ENCODE measurements around the gene HOXC5. TPM values are rescaled to one million over a fixed set of nuclear protein-coding genes. Genes with fewer than 3 reads are reported as not detected.
"Not testable (repeated sequence)": the region's sequence is repeated elsewhere in the genome, so short reads cannot be mapped to it uniquely, and the experiment has no call there.

Gene HOXC5
- total RNA-seq, 4 donors from 2014 or later = 0.31 to 3.3 (median 1.3) TPM; not detected in 1

DNA sequence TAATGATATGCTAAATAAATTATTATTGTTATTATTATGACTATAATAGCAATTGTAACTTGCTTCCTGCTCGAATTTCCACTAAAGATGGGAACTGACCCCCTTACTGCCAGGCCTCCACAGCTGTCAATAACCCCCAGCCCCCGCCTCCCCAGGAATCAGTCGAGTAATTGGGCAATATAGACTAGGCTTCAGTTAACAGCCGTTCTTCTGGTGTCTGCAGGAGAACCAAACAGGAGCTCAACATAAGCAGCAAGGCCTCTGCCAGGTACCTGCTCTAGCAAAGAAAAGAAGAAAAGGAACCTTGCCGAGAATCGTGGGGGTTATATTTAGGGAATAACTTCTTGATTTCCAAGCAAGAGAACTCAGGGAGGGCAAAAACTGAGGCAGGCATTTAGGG lies 42.6 kb downstream of the HOXC5 start:
- Histone ChIP-seq H3K4me3 (no peak overlapping the region), H3K9me3 (no peaks in the 10 kb centered on the region), H3K27ac (peak overlapping the region in 2 of 4 donors; percentile 91 to 98), H3K4me1 (peaks cover 0 to 33% (median 0%) of the 10 kb centered on the region in 3 donors), H3K27me3 (no peaks in the 10 kb centered on the region), H3K36me3 (no peaks in the 10 kb centered on the region)
- 54 to 56% methylated on average over 6 of the region's 6 CpGs for WGBS, 2 donors (ENCODE audit: low coverage in 1 of 2)
- TF ChIP-seq POLR2A (IDR thresholded peaks at IDR 0.05) (no peak), POLR2AphosphoS5 (IDR thresholded peaks at IDR 0.05) (no peak), EP300 (IDR thresholded peaks at IDR 0.05) (no peak)
- TF ChIP-seq, protein P1, sequence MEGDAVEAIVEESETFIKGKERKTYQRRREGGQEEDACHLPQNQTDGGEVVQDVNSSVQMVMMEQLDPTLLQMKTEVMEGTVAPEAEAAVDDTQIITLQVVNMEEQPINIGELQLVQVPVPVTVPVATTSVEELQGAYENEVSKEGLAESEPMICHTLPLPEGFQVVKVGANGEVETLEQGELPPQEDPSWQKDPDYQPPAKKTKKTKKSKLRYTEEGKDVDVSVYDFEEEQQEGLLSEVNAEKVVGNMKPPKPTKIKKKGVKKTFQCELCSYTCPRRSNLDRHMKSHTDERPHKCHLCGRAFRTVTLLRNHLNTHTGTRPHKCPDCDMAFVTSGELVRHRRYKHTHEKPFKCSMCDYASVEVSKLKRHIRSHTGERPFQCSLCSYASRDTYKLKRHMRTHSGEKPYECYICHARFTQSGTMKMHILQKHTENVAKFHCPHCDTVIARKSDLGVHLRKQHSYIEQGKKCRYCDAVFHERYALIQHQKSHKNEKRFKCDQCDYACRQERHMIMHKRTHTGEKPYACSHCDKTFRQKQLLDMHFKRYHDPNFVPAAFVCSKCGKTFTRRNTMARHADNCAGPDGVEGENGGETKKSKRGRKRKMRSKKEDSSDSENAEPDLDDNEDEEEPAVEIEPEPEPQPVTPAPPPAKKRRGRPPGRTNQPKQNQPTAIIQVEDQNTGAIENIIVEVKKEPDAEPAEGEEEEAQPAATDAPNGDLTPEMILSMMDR (IDR thresholded peaks at IDR 0.05) = no peak
- ATAC-seq = no peak

DNA sequence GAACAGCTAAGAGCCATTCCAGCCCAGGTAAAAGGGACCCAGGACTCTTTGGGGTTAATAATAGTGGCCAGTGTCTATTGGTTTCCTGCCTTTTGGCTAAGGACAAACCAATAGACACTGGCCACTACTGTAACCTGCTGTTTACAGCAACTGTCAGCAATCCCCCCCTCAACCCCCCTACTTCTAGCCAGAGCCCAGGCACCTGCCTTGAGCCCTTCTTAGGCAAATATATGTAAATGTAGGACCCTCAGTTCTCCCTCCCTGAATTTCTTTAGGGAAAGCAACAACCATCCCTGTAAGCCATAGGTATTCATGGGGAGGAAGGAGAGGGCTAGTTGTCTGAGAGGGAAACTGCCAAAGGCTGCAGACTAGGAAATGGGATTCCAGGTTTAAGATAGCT lies 43.1 kb downstream of the HOXC5 start:
- H3K27me3 ChIP-seq = no peaks in the 10 kb centered on the region
- peaks cover 0 to 35% (median 0%) of the 10 kb centered on the region in 3 donors for H3K4me1 ChIP-seq
- no peaks in the 10 kb centered on the region for H3K9me3 ChIP-seq
- no peak for ATAC-seq
- H3K36me3 ChIP-seq = no peaks in the 10 kb centered on the region
- H3K4me3 ChIP-seq = no peak overlapping the region
- H3K27ac ChIP-seq = peak overlapping the region in 2 of 4 donors; percentile 91 to 98
- TF ChIP-seq POLR2A (IDR thresholded peaks at IDR 0.05) (no peak), EP300 (IDR thresholded peaks at IDR 0.05) (no peak), POLR2AphosphoS5 (IDR thresholded peaks at IDR 0.05) (no peak)
- TF ChIP-seq, protein P1 (IDR thresholded peaks at IDR 0.05) = no peak

DNA sequence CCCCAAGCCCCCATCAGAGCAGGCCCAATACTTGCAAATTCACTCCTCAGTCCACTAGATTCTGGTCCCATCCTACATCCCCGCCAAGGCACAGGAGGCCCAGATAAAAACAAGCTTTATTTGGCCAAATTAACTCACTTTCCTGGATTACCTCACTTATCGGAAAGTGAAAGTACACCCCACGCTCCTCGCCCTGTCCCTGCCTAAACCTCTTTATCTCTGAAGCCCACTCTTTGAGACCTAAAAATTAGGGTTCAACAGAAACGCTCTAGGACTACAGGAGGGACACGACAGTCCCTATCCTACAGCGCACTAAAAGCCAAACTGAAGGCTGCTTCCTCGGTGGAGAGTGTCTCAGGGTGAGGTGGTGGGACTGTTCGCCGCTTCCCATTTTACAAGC lies 45.0 kb downstream of the HOXC5 start:
- peak overlapping the region; percentile 75 to 98 (median 92) for H3K27ac ChIP-seq
- H3K9me3 ChIP-seq, H3K36me3 ChIP-seq, H3K27me3 ChIP-seq, ATAC-seq: not testable (repeated sequence)
- WGBS, 2 donors (ENCODE audit: low coverage in 1 of 2) = 0 to 18% methylated on average over 1 to 3 of the region's 10 CpGs
- peak overlapping the region; percentile 18 to 50 for H3K4me3 ChIP-seq
- peaks cover 0 to 39% (median 0%) of the 10 kb centered on the region in 3 donors for H3K4me1 ChIP-seq

DNA sequence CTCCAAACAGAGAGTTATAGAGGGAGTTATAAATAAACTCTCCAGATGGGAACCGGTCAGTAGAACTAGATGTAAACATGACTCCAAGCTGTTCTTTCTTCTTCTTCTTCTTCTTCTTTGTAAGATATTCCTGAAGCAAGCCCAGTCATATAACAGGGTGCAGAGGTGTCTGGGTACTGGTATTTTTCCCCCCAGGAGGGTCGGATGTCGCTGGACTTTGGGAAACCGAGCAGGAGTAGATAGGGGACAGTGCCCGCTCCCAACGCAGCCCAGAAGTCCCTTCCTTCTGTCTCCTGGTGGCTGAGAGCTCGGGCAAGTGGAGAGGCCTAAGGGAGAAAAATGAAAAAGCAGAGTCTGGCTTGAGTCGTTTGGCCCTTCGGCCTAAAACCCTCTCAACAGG lies 46.3 kb downstream of the HOXC5 start:
- Histone ChIP-seq H3K27ac (peak overlapping the region; percentile 75 to 98 (median 92)), H3K4me3 (peak overlapping the region; percentile 17 to 51), H3K4me1 (peaks cover 0 to 43% (median 0%) of the 10 kb centered on the region in 3 donors)
- H3K27me3 ChIP-seq, H3K9me3 ChIP-seq, H3K36me3 ChIP-seq, ATAC-seq: not testable (repeated sequence)
- 4% methylated on average over 4 to 7 of the region's 9 CpGs for WGBS, 2 donors (ENCODE audit: low coverage in 1 of 2)

DNA sequence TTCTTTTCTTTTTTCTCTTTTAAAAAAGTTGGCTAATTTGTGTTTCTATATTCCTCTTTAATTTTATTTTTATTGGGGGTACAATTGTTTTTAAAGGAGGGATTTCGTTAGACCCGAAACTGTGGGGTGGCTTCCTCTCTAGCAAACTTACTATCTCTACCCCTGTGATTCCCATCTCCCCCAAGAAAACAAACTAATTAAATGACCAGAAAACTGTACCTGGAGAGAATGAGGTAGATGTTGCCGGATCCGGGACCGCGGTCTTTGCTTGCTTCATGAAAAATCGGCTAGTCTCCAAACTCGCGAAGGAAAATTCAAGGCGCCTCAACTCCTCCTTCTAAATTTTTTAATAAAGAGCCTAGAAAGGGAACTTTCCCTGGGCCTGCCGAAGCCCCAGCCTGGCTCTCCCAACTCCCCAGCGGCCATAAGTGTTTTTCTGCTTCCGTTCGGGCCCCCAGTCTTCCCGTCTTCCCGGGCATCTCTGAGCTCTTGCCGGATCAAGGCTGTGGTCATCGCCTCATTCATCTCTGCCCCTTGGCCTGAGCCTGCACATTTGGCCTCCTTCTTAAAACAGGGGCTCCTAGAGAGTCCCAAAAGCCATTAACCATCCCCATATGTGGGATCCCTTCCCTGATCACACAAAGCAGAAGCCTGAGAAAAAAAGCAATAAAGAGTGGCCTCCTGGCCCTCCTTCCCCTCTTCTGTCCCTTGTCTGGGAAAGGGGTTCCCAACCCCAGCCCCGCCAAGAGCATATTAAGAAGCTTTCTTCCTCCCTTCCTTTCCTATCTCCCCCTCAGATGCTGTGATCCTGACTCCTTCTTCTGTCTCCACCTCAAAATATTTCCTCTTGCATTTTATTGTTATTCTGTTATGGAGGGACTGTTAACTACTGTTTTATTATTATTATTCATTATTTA lies 47.4 kb downstream of the HOXC5 start:
- not testable (repeated sequence) for H3K27me3 ChIP-seq, H3K36me3 ChIP-seq, ATAC-seq, H3K9me3 ChIP-seq
- Histone ChIP-seq H3K4me1 (peaks cover 0 to 42% (median 0%) of the 10 kb centered on the region in 3 donors), H3K4me3 (peak overlapping the region; percentile 10 to 51), H3K27ac (peak overlapping the region; percentile 75 to 98 (median 92))
- 7 to 32% methylated on average over 9 to 18 of the region's 19 CpGs for WGBS, 2 donors (ENCODE audit: low coverage in 1 of 2)

DNA sequence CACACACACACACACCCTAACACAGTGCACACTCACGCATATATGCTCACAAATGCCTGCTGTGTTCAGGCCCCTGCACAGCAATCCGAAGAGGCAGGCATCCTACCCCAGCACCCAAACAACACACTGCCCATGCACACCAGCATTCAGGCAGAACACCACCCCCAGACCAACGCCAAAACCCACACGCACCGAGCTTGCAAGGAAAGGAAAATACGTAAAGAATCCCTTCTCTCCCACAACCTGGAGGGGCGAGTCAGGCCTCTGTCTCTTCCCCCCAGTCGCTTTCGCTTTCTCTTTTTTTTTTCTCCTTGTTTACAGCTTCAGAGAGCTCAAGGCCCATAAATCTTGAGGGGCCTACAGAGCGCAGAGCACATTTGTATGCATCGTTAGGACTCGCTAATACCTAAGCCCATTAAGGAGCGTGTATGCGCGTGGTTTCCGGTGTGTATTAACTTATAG lies 48.2 kb downstream of the HOXC5 start:
- H3K27me3 ChIP-seq, H3K9me3 ChIP-seq, ATAC-seq, H3K36me3 ChIP-seq: not testable (repeated sequence)
- peak overlapping the region; percentile 35 to 51 for H3K4me3 ChIP-seq
- H3K4me1 ChIP-seq = peaks cover 0 to 34% (median 0%) of the 10 kb centered on the region in 3 donors
- H3K27ac ChIP-seq = peak overlapping the region; percentile 75 to 98 (median 92)
- WGBS, 2 donors (ENCODE audit: low coverage in 1 of 2) = 0 to 6% methylated on average over 7 to 11 of the region's 16 CpGs

DNA sequence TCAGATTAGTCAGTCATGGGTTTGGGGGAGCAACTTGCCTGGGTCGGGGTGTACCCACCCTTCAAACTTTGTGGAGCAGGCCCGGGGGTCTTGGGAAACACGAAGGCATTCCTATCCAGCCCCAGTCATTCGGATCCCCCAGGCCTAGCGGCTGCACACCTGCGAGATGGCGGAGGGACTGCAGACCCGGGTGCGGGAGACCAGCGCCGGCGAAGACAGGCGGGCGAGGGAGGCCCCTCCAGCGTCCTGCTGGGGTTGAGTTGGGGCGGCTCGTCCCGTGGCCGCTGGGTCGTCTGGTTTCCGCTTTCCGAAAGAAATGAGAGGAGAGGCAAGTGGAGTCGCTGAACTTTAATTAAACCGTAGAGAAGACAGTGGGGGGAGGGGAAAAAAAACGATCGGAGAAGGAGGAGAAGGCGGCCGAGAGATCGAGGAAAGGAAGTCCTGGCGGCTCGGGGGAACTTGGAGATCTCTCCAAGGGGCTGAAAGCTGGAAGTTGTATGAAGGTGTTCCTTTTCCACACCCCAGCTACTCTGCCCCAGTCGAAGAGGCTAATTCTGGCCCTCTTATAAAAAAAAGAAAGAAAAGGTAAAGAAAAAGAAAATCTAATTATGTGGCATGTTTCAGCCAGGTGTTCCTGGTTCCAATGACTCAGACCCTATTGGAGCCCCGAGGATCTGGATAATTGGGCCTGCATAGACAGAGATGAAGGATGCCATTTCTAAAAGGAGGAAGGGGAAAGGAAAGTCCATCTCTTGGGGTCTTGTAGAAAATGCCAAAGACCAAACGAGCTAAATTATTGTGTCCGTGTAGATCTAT lies 48.9 kb downstream of the HOXC5 start:
- ATAC-seq, H3K36me3 ChIP-seq, H3K9me3 ChIP-seq, H3K27me3 ChIP-seq: not testable (repeated sequence)
- H3K4me1 ChIP-seq = peaks cover 0 to 27% (median 0%) of the 10 kb centered on the region in 3 donors
- peak overlapping the region; percentile 35 to 51 for H3K4me3 ChIP-seq
- H3K27ac ChIP-seq = peak overlapping the region; percentile 75 to 98 (median 92)
- WGBS, 2 donors (ENCODE audit: low coverage in 1 of 2) = 3 to 4% methylated on average over 13 of the region's 35 CpGs
